H1 (cell line): Measurements from ENCODE around the gene CRISPLD2. TPM values are rescaled to one million over a fixed set of nuclear protein-coding genes. Genes with fewer than 3 reads are reported as not detected.

Experiments used
- CTCF ChIA-PET: fragments of 300-600 bp; sonication (Branson Sonifier 250); formaldehyde crosslinking; loops from one replicate; lab custom pipeline; 2021; ENCODE audit not compliant: partially characterized antibody; lab: Charles Lee
- POLR2A ChIA-PET: fragments of 300-600 bp; sonication (Branson Sonifier 250); formaldehyde crosslinking; loops from one replicate; lab custom pipeline; 2021; ENCODE audit warnings: inconsistent platforms; ENCODE audit not compliant: partially characterized antibody; lab: Charles Lee
- DNase-seq, 2 experiments: peaks; one replicate each; pipeline versions ENCODE4 v3.0.0 to v3.0.0-alpha.2; 2010 to 2022; ENCODE audit warnings: low spot score in 2 of 2, low read depth in 1 of 2, mixed read lengths in 1 of 2
- FAIRE-seq: peaks from 2 replicates; lab custom pipeline; 2011; peaks lifted over from hg19 to GRCh38; lab: Jason Lieb, UNC
- H2AFZ ChIP-seq: 2 replicates; pipeline ENCODE4 v1.8.1; 2012; ENCODE audit warnings: low read length, inconsistent platforms
- H2AK5ac ChIP-seq: 2 replicates; pipeline ENCODE4 v1.6.1; 2013; ENCODE audit warnings: low read depth, low read length
- H2BK120ac ChIP-seq: replicated peaks from 2 replicates; pipeline ENCODE3; 2013; ENCODE audit warnings: low read depth, low read length, inconsistent platforms
- H2BK12ac ChIP-seq: 2 replicates; pipeline ENCODE4 v1.6.1; 2013; ENCODE audit warnings: low read depth, low read length
- H2BK15ac ChIP-seq: 2 replicates; pipeline ENCODE4 v1.6.1; 2013; ENCODE audit warnings: low read length
- H2BK20ac ChIP-seq: 2 replicates; pipeline ENCODE4 v1.6.1; 2013; ENCODE audit warnings: low read length
- H2BK5ac ChIP-seq: 2 replicates; pipeline ENCODE4 v1.6.1; 2013; ENCODE audit warnings: low read depth, low read length
- H3K14ac ChIP-seq: 2 replicates; pipeline ENCODE4 v1.6.1; 2013; ENCODE audit warnings: inconsistent platforms; ENCODE audit not compliant: insufficient read length
- H3K18ac ChIP-seq: 2 replicates; pipeline ENCODE4 v1.6.1; 2013; ENCODE audit warnings: low read length; ENCODE audit errors: extremely low read depth
- H3K23ac ChIP-seq: 2 replicates; pipeline ENCODE4 v1.6.1; 2013; ENCODE audit warnings: inconsistent platforms; ENCODE audit not compliant: insufficient read length
- H3K23me2 ChIP-seq: 2 replicates; pipeline ENCODE4 v1.6.1; 2013; ENCODE audit warnings: low read depth, low read length
- H3K27ac ChIP-seq: 2 replicates; pipeline ENCODE4 v1.6.1; 2011; ENCODE audit warnings: low read depth, low read length, inconsistent platforms
- H3K27me3 ChIP-seq, 4 experiments: replicated peaks in 1 of 4; 1 replicate in 1 of 4; 2 replicates in 3 of 4; pipeline versions ENCODE4 v1.6.1 to v1.8.1; 2011 to 2013; ENCODE audit warnings: low read length in 3 of 4, mild to moderate bottlenecking in 3 of 4, inconsistent platforms in 2 of 4, mixed read lengths in 2 of 4, moderate library complexity in 1 of 4; ENCODE audit not compliant: control insufficient read depth in 3 of 4, insufficient read depth in 3 of 4; ENCODE audit errors: extremely low read depth in 1 of 4
- H3K36me3 ChIP-seq, 4 experiments: 2 replicates each; pipeline versions ENCODE4 v1.6.1 to v1.8.1; 2011 to 2013; ENCODE audit warnings: mild to moderate bottlenecking in 4 of 4, low read length in 3 of 4, moderate library complexity in 2 of 4, control low read depth in 1 of 4, inconsistent platforms in 1 of 4; ENCODE audit not compliant: insufficient read depth in 4 of 4, control insufficient read depth in 2 of 4
- H3K4ac ChIP-seq: replicated peaks from 2 replicates; pipeline ENCODE3; 2013; ENCODE audit warnings: low read length, low read depth, mixed read lengths, inconsistent platforms; ENCODE audit not compliant: insufficient read length
- H3K4me1 ChIP-seq, 4 experiments: replicated peaks in 1 of 4; 1 replicate in 1 of 4; 2 replicates in 3 of 4; pipeline versions ENCODE4 v1.6.1 to v1.8.1; 2011 to 2013; ENCODE audit warnings: low read length in 3 of 4, inconsistent platforms in 2 of 4, mixed read lengths in 1 of 4; ENCODE audit not compliant: insufficient read depth in 4 of 4, control insufficient read depth in 3 of 4
- H3K4me2 ChIP-seq, 2 experiments: 2 replicates each; pipeline versions ENCODE4 v1.6.1 to v1.8.1; 2011 to 2013; ENCODE audit warnings: low read depth in 2 of 2, low read length in 2 of 2, control low read depth in 1 of 2, inconsistent platforms in 1 of 2, mild to moderate bottlenecking in 1 of 2; ENCODE audit not compliant: insufficient read depth in 1 of 2
- H3K4me3 ChIP-seq, 4 experiments: fragments of 200-600, 300-600 bp in 1 of 4; sonication (generic), shearing (Covaris generic), sonication (Bioruptor Twin) in 1 of 4; 2 replicates each; pipeline versions ENCODE4 v1.5.1 to v1.8.1; 2011 to 2016; ENCODE audit warnings: low read length in 4 of 4, low read depth in 3 of 4, control low read depth in 2 of 4, inconsistent platforms in 2 of 4, mild to moderate bottlenecking in 2 of 4, mixed read lengths in 1 of 4, moderate library complexity in 1 of 4; ENCODE audit not compliant: insufficient read depth in 2 of 4; ENCODE audit errors: extremely low read depth in 1 of 4
- H3K56ac ChIP-seq: replicated peaks from 2 replicates; pipeline ENCODE3; 2013; ENCODE audit warnings: low read depth, mild to moderate bottlenecking, mixed read lengths, low read length, inconsistent platforms; ENCODE audit not compliant: insufficient read length
- H3K79me1 ChIP-seq: 2 replicates; pipeline ENCODE4 v1.6.1; 2013; ENCODE audit warnings: low read depth, low read length, control low read depth
- H3K79me2 ChIP-seq, 2 experiments: 2 replicates each; pipeline versions ENCODE4 v1.6.1 to v1.8.1; 2012 to 2013; ENCODE audit warnings: low read length in 2 of 2, mild to moderate bottlenecking in 2 of 2, inconsistent platforms in 1 of 2; ENCODE audit not compliant: insufficient read depth in 2 of 2, control insufficient read depth in 1 of 2
- H3K9ac ChIP-seq, 4 experiments: replicated peaks in 1 of 4; 1 replicate in 1 of 4; 2 replicates in 3 of 4; pipeline versions ENCODE4 v1.6.1 to v1.8.1; 2011 to 2013; ENCODE audit warnings: low read depth in 3 of 4, low read length in 3 of 4, control low read depth in 2 of 4, mild to moderate bottlenecking in 2 of 4, moderate library complexity in 2 of 4, inconsistent platforms in 1 of 4; ENCODE audit errors: extremely low read depth in 1 of 4
- H3K9me3 ChIP-seq, 2 experiments: 2 replicates each; pipeline versions ENCODE4 v1.6.1 to v1.8.1; 2012 to 2013; ENCODE audit warnings: mild to moderate bottlenecking in 2 of 2, moderate library complexity in 2 of 2, control low read depth in 1 of 2, inconsistent platforms in 1 of 2, low read depth in 1 of 2, low read length in 1 of 2, mixed read lengths in 1 of 2; ENCODE audit not compliant: insufficient read depth in 2 of 2
- H4K20me1 ChIP-seq, 2 experiments: replicated peaks in 1 of 2; 2 replicates each; pipeline versions ENCODE3 to v1.8.1; 2011 to 2013; ENCODE audit warnings: inconsistent platforms in 2 of 2, low read length in 2 of 2, mild to moderate bottlenecking in 1 of 2; ENCODE audit not compliant: insufficient read depth in 2 of 2, control insufficient read depth in 1 of 2
- H4K5ac ChIP-seq: 2 replicates; pipeline ENCODE4 v1.6.1; 2013; ENCODE audit warnings: low read length, low read depth, mixed read lengths, inconsistent platforms; ENCODE audit not compliant: insufficient read length
- H4K8ac ChIP-seq: 2 replicates; pipeline ENCODE4 v1.8.0; 2013; ENCODE audit warnings: mild to moderate bottlenecking, moderate library complexity, low read length, inconsistent platforms; ENCODE audit not compliant: insufficient read depth; ENCODE audit errors: extremely low read depth
- H4K91ac ChIP-seq: replicated peaks from 2 replicates; pipeline ENCODE3; 2013; ENCODE audit warnings: low read length, mixed read lengths, inconsistent platforms; ENCODE audit not compliant: insufficient read length
- SIN3A ChIP-seq, 2 experiments: IDR thresholded peaks in 1 of 2; conservative IDR thresholded peaks in 1 of 2; 2 replicates each; pipeline ENCODE4 v1.6.1; 2011 to 2012; ENCODE audit warnings: low read length in 2 of 2, improper control_type of control experiment in 1 of 2, low read depth in 1 of 2, mild to moderate bottlenecking in 1 of 2
- WGBS, 2 experiments: shearing (Covaris generic) in 1 of 2; methylation state at CpG; one replicate each; pipeline versions ENCODE4 v1.1.6 to v1.1.7; 2013 to 2015; ENCODE audit warnings: low lambda C conversion rate in 2 of 2, mixed read lengths in 2 of 2, inconsistent platforms in 1 of 2, low coverage in 1 of 2, missing lambda C conversion rate in 1 of 2; ENCODE audit not compliant: insufficient replicate concordance in 2 of 2, insufficient coverage in 1 of 2, insufficient read length in 1 of 2; ENCODE audit errors: extremely low coverage in 1 of 2, missing lambda C conversion rate in 1 of 2; 5-methylcytosine and 5-hydroxymethylcytosine counted together
- polyA plus RNA-seq, 7 experiments: library from polyadenylated mRNA; depleted of rRNA in 3 of 7; stranded (reverse) in 5 of 7; unstranded in 2 of 7; fragments of >200 nt in 5 of 7; fragments of 200-250 nt in 2 of 7; gene quantifications; 1 replicate in 5 of 7; 2 replicates in 1 of 7; 4 replicates in 1 of 7; pipeline versions ENCODE4 v1.2.1 to v1.2.3, GENCODE V29; 2011 to 2013; ENCODE audit warnings: missing spikeins in 2 of 7, mixed read lengths in 2 of 7
- total RNA-seq: library from RNA; stranded (reverse); fragmentation: NEBNext Ultra II Directional; extraction: Animal tissue kit (Norgen Biotek cat#: 25700); gene quantifications from 2 replicates; pipeline ENCODE4 v1.2.1, GENCODE V29; 2021

Gene CRISPLD2
- total and polyA plus RNA-seq, 2 of the 8 experiments (the other 6 are each of a cell fraction or from before 2014, with no cell fraction given), result 2.7 to 5.1 TPM

DNA sequence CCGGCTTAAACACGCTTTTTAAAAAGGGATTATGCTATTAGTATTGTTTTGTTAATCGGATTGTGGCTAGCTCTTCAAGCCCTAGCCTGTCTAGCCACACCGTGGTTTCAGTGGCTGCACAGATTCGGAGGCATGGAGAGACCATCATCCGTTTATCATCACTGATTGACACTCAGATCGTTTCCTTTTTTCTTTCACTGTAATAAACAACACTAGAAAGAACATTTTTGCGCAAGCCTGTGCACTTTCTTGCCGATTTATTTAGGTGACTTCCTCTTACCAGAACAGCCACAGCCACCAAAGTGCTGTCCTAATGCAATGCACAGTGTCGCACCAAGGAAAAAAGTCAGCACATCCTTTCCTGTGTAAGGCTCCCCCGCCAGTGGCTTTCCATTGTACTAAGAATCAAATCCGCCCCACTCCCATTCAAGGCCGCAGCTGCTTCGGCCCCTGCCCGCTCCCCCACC lies 78.2 kb downstream of the CRISPLD2 start:
- no peak for DNase-seq
- CTCF ChIA-PET, result interaction anchor here (0.6 to 2.2 kb wide), 3 partner anchors 28 to 164 kb away, joined by 4 to 9 read pairs (median 4); no protein-coding TSS in a partner anchor
- no peak overlapping the region for H4K91ac ChIP-seq

More for the DNA sequence above, 78.2 kb downstream of the CRISPLD2 start:
- H2AK5ac ChIP-seq, result no peak overlapping the region
- H3K27ac ChIP-seq, result no peak overlapping the region
- H3K14ac ChIP-seq, result no peak overlapping the region
- no peaks in the 10 kb centered on the region for H3K27me3 ChIP-seq
- no peaks in the 10 kb centered on the region for H3K79me1 ChIP-seq
- no peaks in the 10 kb centered on the region; the same call in 1 of the 2 replicates for H3K23me2 ChIP-seq
- H2BK12ac ChIP-seq, result no peak overlapping the region
- no peak overlapping the region for H3K4me2 ChIP-seq
- H2BK120ac ChIP-seq, result no peak overlapping the region
- no peak overlapping the region for H3K23ac ChIP-seq
- no peak overlapping the region for H3K18ac ChIP-seq
- no peak overlapping the region for H4K8ac ChIP-seq
- no peak overlapping the region for H2BK20ac ChIP-seq
- H3K9ac ChIP-seq, result no peak overlapping the region
- no peak overlapping the region for H3K4me3 ChIP-seq
- no peak overlapping the region for H2BK5ac ChIP-seq
- H2BK15ac ChIP-seq, result no peak overlapping the region
- H3K9me3 ChIP-seq, result no peaks in the 10 kb centered on the region
- H4K5ac ChIP-seq, result no peak overlapping the region
- no peak overlapping the region for H3K56ac ChIP-seq
- FAIRE-seq, result no peak
- no peaks in the 10 kb centered on the region for H3K36me3 ChIP-seq
- no peak overlapping the region for H3K4ac ChIP-seq
- WGBS, 2 experiments, result 84% methylated on average over 15 of the region's 15 CpGs; no CpG with 5 or more reads in 1 of the 2 experiments
- no peak overlapping the region for H2AFZ ChIP-seq
- POLR2A ChIA-PET, result interaction anchor here (0.8 kb wide), 1 partner anchor 11 kb away, joined by 3 read pairs; no protein-coding TSS in a partner anchor
- H4K20me1 ChIP-seq, result no peaks in the 10 kb centered on the region
- no peak for TF ChIP-seq SIN3A (conservative IDR thresholded peaks at IDR 0.05 in 1 of 2, IDR thresholded peaks at IDR 0.05 in 1 of 2; ENCODE audit: low read depth in 1 of 2, low read length in 2 of 2)
- no peaks in the 10 kb centered on the region for H3K4me1 ChIP-seq
- no peaks in the 10 kb centered on the region for H3K79me2 ChIP-seq
